HepG2 (cell line): ENCODE data around the gene C15orf62. TPM values are rescaled to one million over a fixed set of nuclear protein-coding genes. Genes with fewer than 3 reads are reported as not detected.

ENCODE experiments used
- ATF2 ChIP-seq: sonication (generic); formaldehyde crosslinking; IDR thresholded peaks from 2 replicates; pipeline ENCODE4 v1.4.0; 2020; ENCODE audit warnings: missing genetic modification reagents
- BCL6 ChIP-seq: IDR thresholded peaks from 2 replicates; pipeline ENCODE4 v1.6.1; 2016; ENCODE audit warnings: missing genetic modification reagents, missing compliant biosample characterization
- CCAR2 ChIP-seq: fragments of 200-400 bp; formaldehyde crosslinking; optimal IDR thresholded peaks from 2 replicates; pipeline ENCODE3; 2018; ENCODE audit warnings: low read depth, mild to moderate bottlenecking, low read length, moderate library complexity
- CREB3 ChIP-seq: sonication (generic); formaldehyde crosslinking; IDR thresholded peaks from 2 replicates; pipeline ENCODE4 v1.5.0; 2020; ENCODE audit warnings: missing genetic modification reagents
- EED ChIP-seq: sonication (generic); formaldehyde crosslinking; IDR thresholded peaks from 2 replicates; pipeline ENCODE4 v1.5.0; 2020; ENCODE audit warnings: mild to moderate bottlenecking, missing genetic modification reagents
- FOXO4 ChIP-seq: sonication (generic); formaldehyde crosslinking; conservative IDR thresholded peaks from 2 replicates; pipeline ENCODE4 v1.8.1; 2023; ENCODE audit warnings: missing genetic modification reagents
- HOXA9 ChIP-seq: sonication (generic); formaldehyde crosslinking; IDR thresholded peaks from 2 replicates; pipeline ENCODE4 v1.8.1; 2022; ENCODE audit warnings: missing genetic modification reagents, mild to moderate bottlenecking, moderate library complexity, borderline replicate concordance
- KLF13 ChIP-seq: sonication (generic); formaldehyde crosslinking; IDR thresholded peaks from 2 replicates; pipeline ENCODE4 v1.4.0; 2020; ENCODE audit warnings: mild to moderate bottlenecking, missing genetic modification reagents
- RBAK ChIP-seq: sonication (generic); formaldehyde crosslinking; IDR thresholded peaks from 2 replicates; pipeline ENCODE4 v1.5.1; 2020; ENCODE audit warnings: mild to moderate bottlenecking, missing genetic modification reagents
- RFXANK ChIP-seq: IDR thresholded peaks from 2 replicates; pipeline ENCODE4 v1.6.1; 2016
- TBX3 ChIP-seq: fragments of 450-650 bp; IDR thresholded peaks from 2 replicates; pipeline ENCODE4 v1.6.1; 2017; ENCODE audit warnings: antibody characterized with exemption, mild to moderate bottlenecking, inconsistent platforms, borderline replicate concordance
- ZBED4 ChIP-seq: sonication (generic); formaldehyde crosslinking; IDR thresholded peaks from 2 replicates; pipeline ENCODE4 v1.4.0; 2020; ENCODE audit warnings: missing genetic modification reagents, borderline replicate concordance
- ZBTB7B ChIP-seq: sonication (generic); formaldehyde crosslinking; IDR thresholded peaks from 2 replicates; pipeline ENCODE4 v1.4.0; 2020; ENCODE audit warnings: missing genetic modification reagents
- ZNF10 ChIP-seq: sonication (generic); formaldehyde crosslinking; IDR thresholded peaks from 2 replicates; pipeline ENCODE4 v1.4.0; 2020; ENCODE audit warnings: mild to moderate bottlenecking, low read depth, missing genetic modification reagents, borderline replicate concordance
- ZNF274 ChIP-seq: sonication (generic); formaldehyde crosslinking; IDR thresholded peaks from 2 replicates; pipeline ENCODE4 v1.5.1; 2020; ENCODE audit warnings: mild to moderate bottlenecking, missing genetic modification reagents
- ZNF276 ChIP-seq: sonication (generic); formaldehyde crosslinking; IDR thresholded peaks from 2 replicates; pipeline ENCODE4 v1.4.0; 2020; ENCODE audit warnings: mild to moderate bottlenecking, low read depth, missing genetic modification reagents
- ZNF704 ChIP-seq: sonication (generic); formaldehyde crosslinking; IDR thresholded peaks from 2 replicates; pipeline ENCODE4 v1.8.1; 2023; ENCODE audit warnings: mild to moderate bottlenecking, inconsistent platforms, moderate library complexity, missing genetic modification reagents, borderline replicate concordance
- ZSCAN5A ChIP-seq: sonication (generic); formaldehyde crosslinking; IDR thresholded peaks from 2 replicates; pipeline ENCODE4 v1.8.0; 2022; ENCODE audit warnings: mild to moderate bottlenecking, missing genetic modification reagents, borderline replicate concordance
- polyA plus RNA-seq, 8 experiments: library from polyadenylated mRNA; depleted of rRNA in 3 of 8; stranded (reverse) in 7 of 8; unstranded in 1 of 8; fragments of >200 nt; fragmentation: Illumina TruSeq in 4 of 8; extraction: Trizol in 4 of 8; gene quantifications; 2 replicates each; pipeline versions ENCODE4 v1.2.1 to v1.2.3, GENCODE V29; 2011 to 2016; ENCODE audit warnings: low read depth in 4 of 8, missing spikeins in 1 of 8, mixed read lengths in 1 of 8; ENCODE audit not compliant: insufficient read depth in 1 of 8
- total RNA-seq, 5 experiments: library from RNA; depleted of rRNA; stranded (reverse); fragments of >200 nt; fragmentation: Illumina TruSeq; extraction: Trizol; gene quantifications; 2 replicates each; pipeline ENCODE4 v1.2.3, GENCODE V29; 2016; ENCODE audit warnings: low read depth in 1 of 5

C15orf62 gene
- total and polyA plus RNA-seq, 2 of the 13 experiments (the other 11 are each of a cell fraction or from before 2014, with no cell fraction given), result 0.51 to 1.1 TPM

GRCh38 chr15:40754574-40754882 lies 15.3 kb upstream of the C15orf62 start (continued):
- TF ChIP-seq ZNF276 (CRISPR knock-in tag) (no peak), ZNF274 (CRISPR knock-in tag) (0 out of 2 replicates have a peak, but pooled peaks have one; percentile 13), RFXANK (no peak), ZNF10 (no peak), KLF13 (CRISPR knock-in tag) (no peak), ZNF704 (CRISPR knock-in tag) (no peak), HOXA9 (CRISPR knock-in tag) (no peak), RBAK (CRISPR knock-in tag) (no peak), CCAR2 (no peak), ZBED4 (CRISPR knock-in tag) (no peak), ZSCAN5A (no peak), ZBTB7B (CRISPR knock-in tag) (no peak), EED (CRISPR knock-in tag) (no peak), ATF2 (CRISPR knock-in tag) (no peak), FOXO4 (CRISPR knock-in tag) (no peak), BCL6 (CRISPR knock-in tag) (no peak), TBX3 (no peak), CREB3 (CRISPR knock-in tag) (no peak)
